ENCODE data around the gene ZBED1. TPM values are rescaled to one million over a fixed set of nuclear protein-coding genes. Genes with fewer than 3 reads are reported as not detected.
A peak's percentile ranks its signal among the peaks of the same experiment; 100 is the strongest.

Gene ZBED1
- total and polyA plus RNA-seq, 9 of the 15 experiments (the other 6 are each of a cell fraction or from before 2014, with no cell fraction given), result 0.61 to 27.6 (median 13.9) TPM

DNA sequence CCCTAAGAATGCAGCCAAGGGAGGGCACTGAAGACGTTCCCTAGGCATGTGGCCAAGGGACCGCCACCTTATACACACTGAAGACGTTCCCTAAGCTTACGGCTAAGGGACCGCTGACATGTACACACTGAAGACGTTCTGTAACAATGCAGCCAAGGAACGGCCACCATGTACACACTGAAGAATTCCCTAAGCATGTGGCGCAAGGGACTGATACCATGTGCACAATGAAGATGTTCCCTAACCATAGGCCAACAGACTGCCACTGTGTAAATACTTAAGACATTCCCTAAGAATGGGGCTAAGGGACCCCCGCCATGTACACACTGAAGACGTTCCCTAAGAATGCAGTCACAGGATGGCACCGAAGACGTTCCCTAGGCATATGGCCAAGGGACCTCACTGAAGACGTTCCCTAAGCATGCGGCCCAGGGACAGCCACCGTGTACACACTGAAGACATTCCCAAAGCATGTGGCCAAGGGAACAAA lies 36.1 kb downstream of the ZBED1 start (continued):
- TF ChIP-seq, protein P1, sequence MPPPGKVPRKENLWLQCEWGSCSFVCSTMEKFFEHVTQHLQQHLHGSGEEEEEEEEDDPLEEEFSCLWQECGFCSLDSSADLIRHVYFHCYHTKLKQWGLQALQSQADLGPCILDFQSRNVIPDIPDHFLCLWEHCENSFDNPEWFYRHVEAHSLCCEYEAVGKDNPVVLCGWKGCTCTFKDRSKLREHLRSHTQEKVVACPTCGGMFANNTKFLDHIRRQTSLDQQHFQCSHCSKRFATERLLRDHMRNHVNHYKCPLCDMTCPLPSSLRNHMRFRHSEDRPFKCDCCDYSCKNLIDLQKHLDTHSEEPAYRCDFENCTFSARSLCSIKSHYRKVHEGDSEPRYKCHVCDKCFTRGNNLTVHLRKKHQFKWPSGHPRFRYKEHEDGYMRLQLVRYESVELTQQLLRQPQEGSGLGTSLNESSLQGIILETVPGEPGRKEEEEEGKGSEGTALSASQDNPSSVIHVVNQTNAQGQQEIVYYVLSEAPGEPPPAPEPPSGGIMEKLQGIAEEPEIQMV (tag; conservative IDR thresholded peaks at IDR 0.05; ENCODE audit: low read depth), result no peak
- TF ChIP-seq NRF1 (conservative IDR thresholded peaks at IDR 0.05 in 1 of 2, IDR thresholded peaks at IDR 0.05 in 1 of 2) (peak; percentile 21 to 41; a peak in 3 of 4 replicates), PYGO2 (tag; IDR thresholded peaks at IDR 0.05) (no peak), ERF (CRISPR knock-in tag; IDR thresholded peaks at IDR 0.05) (no peak), HDAC6 (IDR thresholded peaks at IDR 0.05; ENCODE audit: low read depth, low read length) (no peak), YBX1 (IDR thresholded peaks at IDR 0.05) (no peak), NUFIP1 (IDR thresholded peaks at IDR 0.05; ENCODE audit: partially characterized antibody) (no peak), NONO (IDR thresholded peaks at IDR 0.05; ENCODE audit: low read depth in 2 of 2, low read length in 1 of 2) (no peak), ZNF197 (CRISPR knock-in tag; IDR thresholded peaks at IDR 0.05; ENCODE audit: low read depth) (no peak), CBX2 (IDR thresholded peaks at IDR 0.05; ENCODE audit: insufficient read depth, low read length, poor library complexity, severe bottlenecking) (no peak)
- TF ChIP-seq, protein P2, sequence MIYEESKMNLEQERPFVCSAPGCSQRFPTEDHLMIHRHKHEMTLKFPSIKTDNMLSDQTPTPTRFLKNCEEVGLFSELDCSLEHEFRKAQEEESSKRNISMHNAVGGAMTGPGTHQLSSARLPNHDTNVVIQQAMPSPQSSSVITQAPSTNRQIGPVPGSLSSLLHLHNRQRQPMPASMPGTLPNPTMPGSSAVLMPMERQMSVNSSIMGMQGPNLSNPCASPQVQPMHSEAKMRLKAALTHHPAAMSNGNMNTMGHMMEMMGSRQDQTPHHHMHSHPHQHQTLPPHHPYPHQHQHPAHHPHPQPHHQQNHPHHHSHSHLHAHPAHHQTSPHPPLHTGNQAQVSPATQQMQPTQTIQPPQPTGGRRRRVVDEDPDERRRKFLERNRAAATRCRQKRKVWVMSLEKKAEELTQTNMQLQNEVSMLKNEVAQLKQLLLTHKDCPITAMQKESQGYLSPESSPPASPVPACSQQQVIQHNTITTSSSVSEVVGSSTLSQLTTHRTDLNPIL (CRISPR knock-in tag; IDR thresholded peaks at IDR 0.05), result no peak
- TF ChIP-seq, protein P3, sequence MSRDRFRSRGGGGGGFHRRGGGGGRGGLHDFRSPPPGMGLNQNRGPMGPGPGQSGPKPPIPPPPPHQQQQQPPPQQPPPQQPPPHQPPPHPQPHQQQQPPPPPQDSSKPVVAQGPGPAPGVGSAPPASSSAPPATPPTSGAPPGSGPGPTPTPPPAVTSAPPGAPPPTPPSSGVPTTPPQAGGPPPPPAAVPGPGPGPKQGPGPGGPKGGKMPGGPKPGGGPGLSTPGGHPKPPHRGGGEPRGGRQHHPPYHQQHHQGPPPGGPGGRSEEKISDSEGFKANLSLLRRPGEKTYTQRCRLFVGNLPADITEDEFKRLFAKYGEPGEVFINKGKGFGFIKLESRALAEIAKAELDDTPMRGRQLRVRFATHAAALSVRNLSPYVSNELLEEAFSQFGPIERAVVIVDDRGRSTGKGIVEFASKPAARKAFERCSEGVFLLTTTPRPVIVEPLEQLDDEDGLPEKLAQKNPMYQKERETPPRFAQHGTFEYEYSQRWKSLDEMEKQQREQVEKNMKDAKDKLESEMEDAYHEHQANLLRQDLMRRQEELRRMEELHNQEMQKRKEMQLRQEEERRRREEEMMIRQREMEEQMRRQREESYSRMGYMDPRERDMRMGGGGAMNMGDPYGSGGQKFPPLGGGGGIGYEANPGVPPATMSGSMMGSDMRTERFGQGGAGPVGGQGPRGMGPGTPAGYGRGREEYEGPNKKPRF (IDR thresholded peaks at IDR 0.05; ENCODE audit: low read depth, low read length), result no peak
- TF ChIP-seq, protein P4, sequence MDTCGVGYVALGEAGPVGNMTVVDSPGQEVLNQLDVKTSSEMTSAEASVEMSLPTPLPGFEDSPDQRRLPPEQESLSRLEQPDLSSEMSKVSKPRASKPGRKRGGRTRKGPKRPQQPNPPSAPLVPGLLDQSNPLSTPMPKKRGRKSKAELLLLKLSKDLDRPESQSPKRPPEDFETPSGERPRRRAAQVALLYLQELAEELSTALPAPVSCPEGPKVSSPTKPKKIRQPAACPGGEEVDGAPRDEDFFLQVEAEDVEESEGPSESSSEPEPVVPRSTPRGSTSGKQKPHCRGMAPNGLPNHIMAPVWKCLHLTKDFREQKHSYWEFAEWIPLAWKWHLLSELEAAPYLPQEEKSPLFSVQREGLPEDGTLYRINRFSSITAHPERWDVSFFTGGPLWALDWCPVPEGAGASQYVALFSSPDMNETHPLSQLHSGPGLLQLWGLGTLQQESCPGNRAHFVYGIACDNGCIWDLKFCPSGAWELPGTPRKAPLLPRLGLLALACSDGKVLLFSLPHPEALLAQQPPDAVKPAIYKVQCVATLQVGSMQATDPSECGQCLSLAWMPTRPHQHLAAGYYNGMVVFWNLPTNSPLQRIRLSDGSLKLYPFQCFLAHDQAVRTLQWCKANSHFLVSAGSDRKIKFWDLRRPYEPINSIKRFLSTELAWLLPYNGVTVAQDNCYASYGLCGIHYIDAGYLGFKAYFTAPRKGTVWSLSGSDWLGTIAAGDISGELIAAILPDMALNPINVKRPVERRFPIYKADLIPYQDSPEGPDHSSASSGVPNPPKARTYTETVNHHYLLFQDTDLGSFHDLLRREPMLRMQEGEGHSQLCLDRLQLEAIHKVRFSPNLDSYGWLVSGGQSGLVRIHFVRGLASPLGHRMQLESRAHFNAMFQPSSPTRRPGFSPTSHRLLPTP (IDR thresholded peaks at IDR 0.05; ENCODE audit: borderline replicate concordance, extremely low read depth, insufficient read length), result no peak
